A673 (cell line): ENCODE results near the gene PDCD4. TPM values are rescaled to one million over a fixed set of nuclear protein-coding genes. Genes with fewer than 3 reads are reported as not detected.

ENCODE experiments used
- BruUV-seq: library from RNA; stranded (reverse); fragments of 400-500 nt; replicated peaks from 2 replicates; lab custom pipeline; 2021; lab: Mats Ljungman, UMichigan
- CTCF ChIA-PET: fragments of 300-600 bp; sonication (Branson Sonifier 250); formaldehyde crosslinking; loops from one replicate; lab custom pipeline; 2022; ENCODE audit warnings: antibody characterized with exemption; lab: Charles Lee
- POLR2A ChIA-PET: fragments of 300-600 bp; sonication (Branson Sonifier 250); formaldehyde crosslinking; loops from one replicate; lab custom pipeline; 2022; ENCODE audit warnings: antibody characterized with exemption; ENCODE audit not compliant: low non-redundant PET; lab: Charles Lee
- DNase-seq: peaks from one replicate; pipeline ENCODE4 v3.0.0-alpha.2; 2015; ENCODE audit warnings: low spot score
- H3K27ac ChIP-seq: fragments of 200-600 bp; sonication (generic); 2 replicates; pipeline ENCODE4 v1.5.1; 2016; ENCODE audit warnings: mixed run types, low read depth, mild to moderate bottlenecking, mixed read lengths, antibody characterized with exemption, low read length; ENCODE audit not compliant: poor library complexity, severe bottlenecking
- H3K27me3 ChIP-seq: fragments of 200-600 bp; sonication (generic); replicated peaks from 2 replicates; pipeline ENCODE4 v1.6.1; 2017; ENCODE audit warnings: mixed run types, low read depth, mild to moderate bottlenecking, mixed read lengths, antibody characterized with exemption, low read length; ENCODE audit not compliant: insufficient read depth, poor library complexity
- H3K36me3 ChIP-seq: fragments of 200-600 bp; sonication (generic); 2 replicates; pipeline ENCODE4 v1.6.1; 2016; ENCODE audit warnings: mixed run types, mild to moderate bottlenecking, mixed read lengths, antibody characterized with exemption, low read length; ENCODE audit not compliant: insufficient read depth, poor library complexity, severe bottlenecking
- H3K4me1 ChIP-seq: fragments of 200-600 bp; sonication (generic); 2 replicates; pipeline ENCODE4 v1.6.1; 2017; ENCODE audit warnings: mixed run types, mild to moderate bottlenecking, mixed read lengths, antibody characterized with exemption, low read length; ENCODE audit not compliant: insufficient read depth, poor library complexity, severe bottlenecking
- H3K4me3 ChIP-seq: fragments of 200-600 bp; sonication (generic); 2 replicates; pipeline ENCODE4 v1.5.1; 2016; ENCODE audit warnings: low read depth, mixed run types, mild to moderate bottlenecking, mixed read lengths, low read length; ENCODE audit not compliant: poor library complexity, severe bottlenecking
- H3K9me3 ChIP-seq: fragments of 200-600 bp; sonication (generic); 2 replicates; pipeline ENCODE4 v1.6.1; 2016; ENCODE audit warnings: mixed run types, low read depth, mild to moderate bottlenecking, mixed read lengths, antibody characterized with exemption, low read length; ENCODE audit not compliant: poor library complexity, severe bottlenecking
- EZH2 ChIP-seq: fragments of 200-600 bp; sonication (generic); IDR thresholded peaks from 2 replicates; pipeline ENCODE4 v1.6.1; 2017; ENCODE audit warnings: borderline replicate concordance, low read depth, mild to moderate bottlenecking, mixed read lengths, antibody characterized with exemption, low read length; ENCODE audit not compliant: poor library complexity, severe bottlenecking
- intact Hi-C: fragments of 100-400 bp; cut with micrococcal nuclease; formaldehyde crosslinking; loops from one replicate; pipeline ENCODE4 v1.10.0; 2022; ENCODE audit not compliant: unreplicated experiment
- total RNA-seq: library from RNA; stranded (reverse); gene quantifications from 2 replicates; pipeline ENCODE4 v1.2.3, GENCODE V29; 2021
- TF ChIP-seq, protein P1 (sequence below): fragments of 300-800, 200-600 bp; sonication (generic); conservative IDR thresholded peaks from 2 replicates; pipeline ENCODE4 v1.5.1; 2017; ENCODE audit warnings: low read depth, mild to moderate bottlenecking, antibody characterized with exemption, low read length, moderate library complexity, mixed read lengths

The PDCD4 gene
- total RNA-seq, 1 experiment from 2014 or later, result 17.3 TPM

DNA sequence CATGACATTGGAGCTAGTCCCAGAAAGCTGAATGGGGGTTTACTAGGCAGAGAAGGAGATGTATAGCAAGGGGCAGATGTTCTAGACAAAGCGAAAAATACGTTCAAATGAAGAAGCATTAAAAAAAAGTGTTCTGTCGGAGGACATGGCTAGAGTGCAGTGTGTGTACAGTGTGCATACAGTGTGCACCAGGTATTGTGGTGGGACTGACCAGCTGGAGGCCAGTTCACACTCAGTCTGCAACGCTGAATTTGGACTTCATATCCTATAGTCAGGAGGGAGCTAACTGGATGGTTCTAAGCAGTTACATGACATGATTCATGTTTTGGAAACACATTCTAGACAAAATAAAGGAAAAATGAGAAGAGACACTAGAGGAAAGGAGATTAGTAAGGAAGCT is 38.4 kb downstream of the PDCD4 start:
- H3K27ac ChIP-seq, result no peak overlapping the region
- H3K4me3 ChIP-seq, result no peak overlapping the region
- intact Hi-C loops, result loop anchor here (10.0 kb wide), 1 partner anchor 605 kb away; the partner anchor contains the start of gene SMNDC1
- DNase-seq, result no peak
- ChIA-PET POLR2A (no interaction called here), CTCF (no interaction called here)
- H3K4me1 ChIP-seq, result peaks cover 8% of the 10 kb centered on the region
- no TSS peak for BruUV-seq
- no peak for TF ChIP-seq EZH2
- TF ChIP-seq, protein P1, sequence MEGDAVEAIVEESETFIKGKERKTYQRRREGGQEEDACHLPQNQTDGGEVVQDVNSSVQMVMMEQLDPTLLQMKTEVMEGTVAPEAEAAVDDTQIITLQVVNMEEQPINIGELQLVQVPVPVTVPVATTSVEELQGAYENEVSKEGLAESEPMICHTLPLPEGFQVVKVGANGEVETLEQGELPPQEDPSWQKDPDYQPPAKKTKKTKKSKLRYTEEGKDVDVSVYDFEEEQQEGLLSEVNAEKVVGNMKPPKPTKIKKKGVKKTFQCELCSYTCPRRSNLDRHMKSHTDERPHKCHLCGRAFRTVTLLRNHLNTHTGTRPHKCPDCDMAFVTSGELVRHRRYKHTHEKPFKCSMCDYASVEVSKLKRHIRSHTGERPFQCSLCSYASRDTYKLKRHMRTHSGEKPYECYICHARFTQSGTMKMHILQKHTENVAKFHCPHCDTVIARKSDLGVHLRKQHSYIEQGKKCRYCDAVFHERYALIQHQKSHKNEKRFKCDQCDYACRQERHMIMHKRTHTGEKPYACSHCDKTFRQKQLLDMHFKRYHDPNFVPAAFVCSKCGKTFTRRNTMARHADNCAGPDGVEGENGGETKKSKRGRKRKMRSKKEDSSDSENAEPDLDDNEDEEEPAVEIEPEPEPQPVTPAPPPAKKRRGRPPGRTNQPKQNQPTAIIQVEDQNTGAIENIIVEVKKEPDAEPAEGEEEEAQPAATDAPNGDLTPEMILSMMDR, result no peak
- H3K27me3 ChIP-seq, result no peaks in the 10 kb centered on the region
- H3K36me3 ChIP-seq, result no peaks in the 10 kb centered on the region
- no peaks in the 10 kb centered on the region for H3K9me3 ChIP-seq

DNA sequence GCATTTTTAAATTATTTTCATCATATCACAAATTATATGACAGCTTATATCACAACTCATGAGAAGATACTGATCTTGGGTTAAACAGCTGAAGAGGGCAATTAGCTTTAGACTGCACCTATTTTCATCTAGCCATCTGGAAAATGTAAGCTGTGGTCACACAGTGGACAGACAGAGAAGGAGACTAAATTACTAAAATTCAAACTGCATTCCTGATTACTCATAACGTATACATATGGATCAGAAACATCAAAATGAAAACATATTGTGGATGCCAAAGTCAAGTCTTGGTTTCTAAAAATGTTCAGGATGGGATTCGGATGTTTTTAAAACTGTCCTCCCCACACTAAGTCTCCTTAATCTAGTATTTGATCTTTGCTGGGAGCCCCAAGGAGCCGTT is 40.6 kb downstream of the PDCD4 start:
- POLR2A ChIA-PET, result no interaction called here
- H3K4me1 ChIP-seq, result peaks cover 24% of the 10 kb centered on the region
- no TSS peak for BruUV-seq
- no peak for DNase-seq
- CTCF ChIA-PET, result no interaction called here
- H3K4me3 ChIP-seq, result no peak overlapping the region
- no peaks in the 10 kb centered on the region for H3K27me3 ChIP-seq
- no peak overlapping the region for H3K27ac ChIP-seq
- no peaks in the 10 kb centered on the region for H3K36me3 ChIP-seq
- TF ChIP-seq, protein P1, result no peak
- TF ChIP-seq EZH2, result no peak
- intact Hi-C loops, result loop anchor here (10.0 kb wide), 1 partner anchor 608 kb away; the partner anchor contains the start of gene SMNDC1
- H3K9me3 ChIP-seq, result no peaks in the 10 kb centered on the region

DNA sequence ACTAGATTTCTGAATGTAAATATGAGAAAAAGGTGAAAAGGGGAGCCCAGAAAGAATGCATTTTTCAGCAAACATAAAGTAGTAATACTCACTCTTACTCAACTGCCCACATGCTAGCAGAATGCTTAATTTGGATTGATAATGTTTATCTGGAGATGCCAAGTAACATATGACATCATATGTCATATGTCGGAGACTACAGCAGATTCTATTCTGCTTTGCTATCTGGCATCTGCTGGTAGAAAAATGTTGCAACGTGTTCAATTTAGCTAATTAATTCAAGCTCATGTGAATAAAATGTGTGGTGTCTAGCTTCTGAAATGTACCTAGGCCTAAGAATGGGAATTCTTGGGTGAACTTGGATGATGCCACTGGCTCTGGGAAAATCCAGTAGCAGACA is 42.7 kb downstream of the PDCD4 start:
- no peaks in the 10 kb centered on the region for H3K9me3 ChIP-seq
- no peaks in the 10 kb centered on the region for H3K27me3 ChIP-seq
- DNase-seq, result no peak
- POLR2A ChIA-PET, result no interaction called here
- no peak overlapping the region for H3K27ac ChIP-seq
- intact Hi-C loops, result loop anchor here (10.0 kb wide), 1 partner anchor 610 kb away; the partner anchor contains the start of gene SMNDC1
- H3K36me3 ChIP-seq, result no peaks in the 10 kb centered on the region
- peaks cover 28% of the 10 kb centered on the region for H3K4me1 ChIP-seq
- no TSS peak for BruUV-seq
- no peak overlapping the region for H3K4me3 ChIP-seq
- CTCF ChIA-PET, result no interaction called here
- no peak for TF ChIP-seq EZH2
- TF ChIP-seq, protein P1, result no peak
